GM21529 (cell line): ENCODE data around the gene M6PR.
"Not testable (repeated sequence)": the region's sequence is repeated elsewhere in the genome, so short reads cannot be mapped to it uniquely, and the experiment has no call there.

Experiments used
- ATAC-seq: cut with Tn5 transposase; IDR thresholded peaks from one replicate; pipeline ENCODE4 v1.9.1; 2021; ENCODE audit not compliant: unreplicated experiment

Gene M6PR

GRCh38 chr12:8951744-8952143 lies 2.3 kb upstream of the M6PR start:
- ATAC-seq: no peak

DNA sequence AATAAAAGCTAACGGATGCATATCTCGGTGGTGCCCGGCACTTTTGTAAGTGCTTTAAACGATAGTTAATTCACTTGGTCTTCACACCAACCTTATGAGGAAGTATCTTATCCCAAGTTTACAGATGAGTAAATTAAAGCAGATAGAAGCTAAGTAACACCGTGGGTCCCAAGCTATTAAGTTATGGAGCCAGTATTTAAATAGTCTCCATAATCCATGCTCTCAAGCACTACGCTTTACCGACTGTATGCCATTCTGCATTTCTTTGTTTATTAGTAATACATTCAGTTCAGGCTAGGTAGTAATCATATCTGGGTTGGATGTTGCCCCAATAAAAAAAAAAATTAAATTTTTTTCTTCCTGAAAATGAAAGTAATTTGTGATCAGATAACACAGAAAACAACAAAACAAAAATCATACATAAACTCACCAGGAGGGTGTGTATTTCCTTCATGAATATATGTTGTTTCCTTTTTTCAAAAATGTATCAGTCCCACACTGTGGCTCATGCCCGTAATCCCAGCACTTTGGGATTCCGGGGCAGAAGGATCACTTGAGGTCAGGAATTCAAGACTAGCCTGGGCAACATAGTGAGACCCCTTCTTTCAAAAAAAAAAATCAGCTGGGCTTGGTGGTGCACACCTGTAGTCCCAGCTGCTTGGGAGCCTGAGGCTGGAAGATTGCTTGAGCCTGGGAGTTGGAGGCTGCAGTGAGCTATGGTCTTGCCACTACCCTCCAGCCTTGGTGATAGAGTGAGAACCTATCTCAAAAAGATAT lies 1.4 kb upstream of the M6PR start:
- ATAC-seq: no peak

DNA sequence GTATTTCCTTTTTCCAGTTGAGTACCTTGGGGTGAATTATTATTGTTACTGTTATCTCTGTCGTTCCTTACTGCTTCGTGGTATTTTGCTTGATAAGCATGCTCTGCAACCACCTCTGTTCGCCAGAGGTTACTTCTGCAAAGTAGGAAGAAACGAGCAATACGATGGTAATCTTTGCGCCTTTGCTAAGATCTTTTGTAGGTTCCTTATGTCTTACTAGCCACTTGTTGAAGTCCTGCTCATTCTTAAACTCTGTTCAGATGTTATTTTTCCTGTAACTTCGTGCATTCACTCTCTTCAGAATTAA lies 729 bp upstream of the M6PR start:
- peak; percentile 10 for ATAC-seq

DNA sequence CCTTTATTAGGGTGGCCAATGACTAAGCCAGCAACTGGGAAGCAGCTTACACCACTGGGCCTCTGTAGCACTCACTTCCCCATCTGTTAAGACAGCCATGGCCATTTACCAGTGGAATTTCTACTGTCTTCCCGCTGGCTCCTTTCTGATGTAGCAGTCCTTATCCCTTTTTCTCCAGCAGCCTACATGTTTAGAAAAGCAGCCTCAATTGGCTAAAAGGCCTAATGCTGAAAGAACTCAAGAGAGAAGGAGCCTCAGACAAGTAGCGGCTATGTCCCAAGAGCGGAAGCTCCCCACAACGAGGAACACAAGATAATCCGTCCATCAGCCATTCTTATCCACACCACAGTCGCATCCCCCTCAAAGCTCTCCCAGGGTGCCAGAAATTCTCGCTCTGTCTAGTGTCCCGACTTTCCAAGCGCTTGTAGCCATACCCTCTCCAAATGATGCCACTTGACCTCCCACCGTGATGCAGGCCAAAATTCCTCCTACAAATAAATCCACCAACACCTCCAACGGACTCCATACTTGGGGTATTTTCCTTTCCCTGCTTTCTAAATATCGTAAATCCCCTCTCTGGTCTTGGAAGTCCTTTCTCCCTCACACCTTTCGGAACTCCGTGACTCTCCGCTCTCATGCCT lies 624 bp downstream of the M6PR start:
- no peak for ATAC-seq

- no peak for ATAC-seq
These were observed 1.7 kb downstream of the M6PR start for GRCh38 chr12:8947737-8948136.

- ATAC-seq: no peak
These were observed 2.7 kb downstream of the M6PR start for GRCh38 chr12:8946733-8947132.

DNA sequence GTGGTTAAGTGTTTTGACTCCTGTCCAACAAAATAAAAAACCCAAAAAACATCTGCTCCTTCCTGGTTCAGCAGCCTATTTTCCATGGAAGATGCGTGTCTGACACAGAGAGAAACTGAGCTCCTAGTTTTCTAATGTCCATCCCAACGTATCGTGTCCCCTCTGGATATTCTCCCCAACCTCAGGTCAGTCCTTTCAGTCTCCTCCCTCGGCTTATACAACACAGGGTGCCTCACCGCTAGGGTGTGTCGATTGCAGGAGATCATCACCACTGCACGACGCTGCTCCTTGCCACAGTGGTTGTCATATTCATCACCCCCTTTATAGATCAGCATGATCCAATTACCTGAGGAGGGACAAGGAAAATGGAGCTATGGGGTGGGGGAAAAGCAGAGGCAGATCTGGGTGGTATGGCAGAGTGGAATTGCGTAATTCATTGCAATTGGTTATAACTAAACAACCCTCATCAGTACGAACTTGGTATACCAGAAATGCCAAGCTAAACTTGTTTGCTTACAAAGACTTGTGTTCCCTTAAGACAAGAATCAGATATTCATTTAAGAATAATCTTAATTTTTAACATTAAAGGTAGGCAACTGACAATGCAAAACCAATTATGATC lies 5.8 kb downstream of the M6PR start:
- ATAC-seq: no peak

DNA sequence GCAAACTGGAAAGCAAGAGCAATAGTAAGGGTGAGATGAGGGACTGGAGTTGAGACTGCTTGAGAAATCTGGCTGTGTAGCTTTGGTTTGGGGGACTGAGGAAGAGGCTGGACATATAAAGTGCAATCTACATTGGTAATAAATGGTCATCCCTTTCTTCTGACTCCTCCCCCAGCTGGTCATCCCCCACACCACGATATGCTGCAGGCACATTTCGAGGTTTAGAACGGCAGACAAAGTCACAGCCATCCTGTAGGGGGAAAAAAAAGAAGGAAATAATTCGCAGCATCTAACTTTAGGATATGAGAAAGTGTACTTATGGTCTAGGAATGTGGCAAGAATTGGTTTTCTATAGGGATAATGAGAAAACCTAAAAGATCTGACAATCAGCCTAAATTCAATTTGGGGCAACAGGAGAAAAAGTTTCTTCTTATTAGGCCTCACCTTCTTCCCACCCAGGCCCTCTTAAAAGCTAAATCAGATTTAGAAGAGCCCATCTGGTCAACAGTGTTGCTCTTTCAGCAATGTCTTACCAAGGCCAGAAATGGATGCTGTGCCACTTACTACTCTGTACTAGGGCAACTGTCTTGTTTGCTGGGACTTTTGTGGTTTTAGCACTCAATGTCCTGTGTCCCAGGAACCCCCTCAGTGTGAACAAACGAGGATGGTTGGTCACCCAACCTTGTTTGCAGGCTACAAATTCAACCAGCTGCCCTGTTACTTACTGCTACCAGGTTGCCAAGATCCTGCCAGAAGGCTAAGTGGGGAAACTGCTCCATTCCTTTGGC lies 7.6 kb downstream of the M6PR start:
- no peak for ATAC-seq

- ATAC-seq: not testable (repeated sequence)
These were observed 11.5 kb downstream of the M6PR start for GRCh38 chr12:8937842-8938442.

GRCh38 chr12:8936735-8937134 lies 12.7 kb downstream of the M6PR start:
- ATAC-seq: no peak

- not testable (repeated sequence) for ATAC-seq
These were observed 15.4 kb downstream of the M6PR start for GRCh38 chr12:8934080-8934479.

GRCh38 chr12:8932464-8932863 lies 17.0 kb downstream of the M6PR start:
- not testable (repeated sequence) for ATAC-seq

DNA sequence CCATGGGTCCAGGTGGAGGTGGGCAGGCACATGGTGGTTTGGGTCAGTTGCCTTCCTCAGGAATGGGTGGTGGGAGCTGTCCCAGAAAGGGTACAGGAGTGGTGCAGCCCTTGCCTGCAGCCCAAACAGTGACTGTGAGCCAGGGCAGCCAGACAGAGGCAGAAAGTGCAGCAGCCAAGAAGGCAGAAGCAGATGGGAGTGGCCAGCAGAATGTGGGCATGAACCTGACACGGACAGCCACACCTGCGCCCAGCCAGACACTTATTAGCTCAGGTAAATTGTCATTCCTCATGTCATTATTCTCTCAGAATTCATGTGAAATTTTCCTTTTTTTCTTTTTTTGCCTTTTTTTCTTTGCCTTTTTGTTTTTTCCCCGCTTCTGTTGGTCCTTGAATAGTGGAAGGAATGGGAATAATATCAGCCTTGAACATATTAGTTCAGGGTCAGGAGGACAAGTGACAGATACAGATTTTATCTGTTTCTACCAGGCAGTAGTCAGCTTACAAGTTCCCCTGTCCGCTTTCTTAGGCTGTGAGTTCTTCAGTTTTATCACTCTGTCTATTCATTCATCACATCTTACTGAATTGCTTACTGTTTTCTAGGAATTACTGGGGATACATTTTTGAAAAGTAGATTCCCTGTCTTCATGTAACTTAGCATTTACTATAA lies 18.7 kb downstream of the M6PR start:
- ATAC-seq: not testable (repeated sequence)

- ATAC-seq: no peak
These were observed 26.9 kb downstream of the M6PR start for GRCh38 chr12:8922544-8922943.

GRCh38 chr12:8919643-8920042 lies 29.8 kb downstream of the M6PR start:
- ATAC-seq: not testable (repeated sequence)

- no peak for ATAC-seq
These were observed 31.7 kb downstream of the M6PR start for GRCh38 chr12:8917751-8918150.

DNA sequence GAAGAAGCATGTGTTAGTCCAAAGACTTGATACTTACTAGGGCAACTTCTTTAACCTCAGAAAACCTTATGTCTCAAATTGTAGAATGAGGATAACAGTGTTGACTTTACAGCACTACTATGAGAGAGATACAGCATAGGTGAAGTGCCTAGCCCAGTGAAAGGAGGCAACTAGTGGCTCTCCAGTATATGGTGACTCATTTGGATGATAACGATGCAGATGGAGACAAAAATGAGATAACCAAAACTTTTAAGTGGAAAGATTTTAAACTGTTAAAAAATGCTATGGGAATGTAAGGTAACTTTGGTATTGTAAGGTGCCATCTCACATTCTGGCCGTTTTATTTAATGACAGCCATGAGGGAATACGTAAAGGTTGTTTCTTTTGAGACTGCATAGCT lies 32.4 kb downstream of the M6PR start:
- ATAC-seq: no peak

- no peak for ATAC-seq
These were observed 33.3 kb downstream of the M6PR start for GRCh38 chr12:8916154-8916553.

DNA sequence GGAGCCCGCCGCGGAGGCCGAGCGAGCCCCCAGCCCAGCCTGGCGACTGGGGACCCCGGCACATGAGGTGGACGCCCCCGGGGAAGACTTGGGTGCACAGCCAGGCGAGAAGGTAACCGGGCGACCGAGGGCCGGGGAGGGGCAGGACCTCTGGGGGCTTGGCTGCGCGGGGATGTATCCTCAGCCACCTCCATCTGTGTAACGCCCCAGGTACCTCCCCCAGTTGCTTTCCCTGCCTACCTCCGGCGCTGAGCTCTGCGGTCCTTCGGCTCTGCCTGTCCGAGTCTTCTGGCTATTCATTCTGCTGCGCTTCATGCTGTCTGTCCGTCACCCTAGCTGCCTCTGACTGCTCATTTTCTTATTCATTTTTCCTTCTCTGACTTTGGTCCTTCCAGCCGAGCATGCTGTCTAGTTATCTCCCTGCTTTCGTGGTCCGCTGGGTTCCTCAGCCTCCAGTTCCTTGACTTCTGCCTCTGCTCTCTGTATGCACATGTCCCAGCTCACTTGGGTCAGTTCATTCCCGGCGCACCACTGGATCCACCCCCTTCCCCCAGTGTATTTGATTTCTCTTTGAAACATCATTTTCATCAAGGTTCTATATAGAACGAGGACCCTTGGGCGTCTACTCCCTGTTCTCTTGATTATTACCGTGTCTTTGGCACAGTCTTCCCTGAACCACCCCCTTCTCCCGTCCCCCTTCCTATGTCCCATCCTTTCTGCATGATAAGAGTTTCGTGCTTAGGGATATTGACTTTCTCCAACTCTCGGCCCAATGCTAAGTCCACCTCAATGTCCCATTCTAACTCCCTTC lies 34.5 kb downstream of the M6PR start:
- ATAC-seq: peak; percentile 76
